Stimulated activated naive CD8-positive, alpha-beta T cell treated with anti-CD3 and anti-CD28 coated beads, Interleukin-15, Interleukin-2, amounts not matched to agents 100 U/mL and 50 U/mL, for 24 hours (primary cell): ENCODE data around the gene OLFML3.

Experiments used
- ATAC-seq: fragments of 150-1000 bp; cut with Tn5 transposase; one replicate; pipeline ENCODE4 v1.10.0; 2021
- DNase-seq: peaks from one replicate; pipeline ENCODE4 v3.0.0; 2021

OLFML3 gene

GRCh38 chr1:113949007-113949406 lies 30.3 kb upstream of the OLFML3 start:
- no peak for ATAC-seq
- no peak for DNase-seq

GRCh38 chr1:113950908-113951307 lies 28.4 kb upstream of the OLFML3 start:
- DNase-seq (no peak), ATAC-seq (no peak)

- no peak for DNase-seq
Observed at GRCh38 chr1:113951719-113952118, 27.6 kb upstream of the OLFML3 start.

GRCh38 chr1:113957984-113958383 lies 21.3 kb upstream of the OLFML3 start:
- DNase-seq (no peak), ATAC-seq (no peak)

More at GRCh38 chr1:113951719-113952118, 27.6 kb upstream of the OLFML3 start:
- no peak for ATAC-seq

- ATAC-seq (no peak), DNase-seq (no peak)
Observed at GRCh38 chr1:113958691-113959090, 20.6 kb upstream of the OLFML3 start.

GRCh38 chr1:113963281-113963906 lies 15.9 kb upstream of the OLFML3 start:
- ATAC-seq, result no peak
- no peak for DNase-seq

- DNase-seq (no peak), ATAC-seq (no peak)
Observed at GRCh38 chr1:113965703-113966412, 13.4 kb upstream of the OLFML3 start.

GRCh38 chr1:113972954-113973353 lies 6.3 kb upstream of the OLFML3 start:
- DNase-seq (no peak), ATAC-seq (no peak)

- no peak for DNase-seq
- peak; percentile 74 for ATAC-seq
Observed at GRCh38 chr1:113975211-113975895, 3.9 kb upstream of the OLFML3 start.

GRCh38 chr1:113976609-113977278 lies 2.5 kb upstream of the OLFML3 start:
- DNase-seq (no peak), ATAC-seq (no peak)

- ATAC-seq (no peak), DNase-seq (no peak)
Observed at GRCh38 chr1:113977906-113978305, 1.4 kb upstream of the OLFML3 start.

- ATAC-seq (no peak), DNase-seq (no peak)
Observed at GRCh38 chr1:113980110-113980509, 836 bp downstream of the OLFML3 start.

GRCh38 chr1:113981962-113982931 lies 3.0 kb downstream of the OLFML3 start:
- DNase-seq, result no peak
- ATAC-seq, result no peak

- DNase-seq (no peak), ATAC-seq (no peak)
Observed at GRCh38 chr1:113982949-113983348, 3.7 kb downstream of the OLFML3 start.

GRCh38 chr1:113983391-113983790 lies 4.1 kb downstream of the OLFML3 start:
- no peak for ATAC-seq

GRCh38 chr1:113983826-113984225 lies 4.6 kb downstream of the OLFML3 start:
- no peak for DNase-seq
- ATAC-seq, result no peak

More at GRCh38 chr1:113983391-113983790, 4.1 kb downstream of the OLFML3 start:
- DNase-seq, result no peak

- no peak for ATAC-seq
- no peak for DNase-seq
Observed at GRCh38 chr1:113984710-113985109, 5.4 kb downstream of the OLFML3 start.

GRCh38 chr1:113986802-113987201 lies 7.5 kb downstream of the OLFML3 start:
- no peak for ATAC-seq
- DNase-seq, result no peak

- no peak for ATAC-seq
- no peak for DNase-seq
Observed at GRCh38 chr1:113987259-113987658, 8.0 kb downstream of the OLFML3 start.

GRCh38 chr1:113990530-113990929 lies 11.3 kb downstream of the OLFML3 start:
- DNase-seq (no peak), ATAC-seq (no peak)

- DNase-seq (no peak), ATAC-seq (no peak)
Observed at GRCh38 chr1:113990961-113991360, 11.7 kb downstream of the OLFML3 start.
